WTC11 (cell line): ENCODE results near the gene MLF2. TPM values are rescaled to one million over a fixed set of nuclear protein-coding genes. Genes with fewer than 3 reads are reported as not detected.

Experiments used
- ATAC-seq: fragments of 200-7000 bp; cut with Tn5 transposase; 2 replicates; pipeline ENCODE4 v1.10.0; 2021; ENCODE audit warnings: mild to moderate bottlenecking, moderate library complexity
- CTCF ChIA-PET: fragments of 300-600 bp; sonication (Branson Sonifier 250); formaldehyde crosslinking; loops from one replicate; lab custom pipeline; 2021; ENCODE audit warnings: antibody characterized with exemption; lab: Charles Lee
- POLR2A ChIA-PET: fragments of 350-600 bp; sonication (Branson Sonifier 250); formaldehyde crosslinking; loops from one replicate; lab custom pipeline; 2021; ENCODE audit warnings: antibody characterized with exemption; lab: Charles Lee
- DNase-seq: peaks from one replicate; pipeline ENCODE4 v3.0.0; 2021; ENCODE audit warnings: low spot score
- H3K27ac Mint-ChIP-seq: 2 replicates; pipeline ENCODE4 v1.8.0; 2021; ENCODE audit warnings: mixed read lengths
- H3K27me3 Mint-ChIP-seq: 2 replicates; pipeline ENCODE4 v1.8.0; 2021; ENCODE audit warnings: low read depth, mild to moderate bottlenecking, moderate library complexity, mixed read lengths
- H3K36me3 Mint-ChIP-seq: 2 replicates; pipeline ENCODE4 v1.8.0; 2021; ENCODE audit warnings: mixed read lengths
- H3K4me1 Mint-ChIP-seq: 2 replicates; pipeline ENCODE4 v1.8.0; 2022; ENCODE audit warnings: mixed read lengths
- H3K4me3 Mint-ChIP-seq: 2 replicates; pipeline ENCODE4 v1.8.0; 2021; ENCODE audit warnings: mild to moderate bottlenecking, moderate library complexity, mixed read lengths
- H3K9me3 Mint-ChIP-seq: 2 replicates; pipeline ENCODE4 v1.8.0; 2021; ENCODE audit warnings: mixed read lengths
- ARID4B ChIP-seq: sonication (generic); formaldehyde crosslinking; IDR thresholded peaks from 2 replicates; pipeline ENCODE4 v1.8.0; 2023; ENCODE audit warnings: missing genetic modification reagents, mild to moderate bottlenecking, borderline replicate concordance
- E2F5 ChIP-seq: sonication (generic); formaldehyde crosslinking; IDR thresholded peaks from 2 replicates; pipeline ENCODE4 v1.8.1; 2022; ENCODE audit warnings: mild to moderate bottlenecking, moderate library complexity, missing genetic modification reagents
- EMX1 ChIP-seq: fragments of 250-450 bp; sonication (Bioruptor Pico); IDR thresholded peaks from 2 replicates; pipeline ENCODE4 v1.8.0; 2021; ENCODE audit warnings: mild to moderate bottlenecking
- ETV6 ChIP-seq: sonication (generic); formaldehyde crosslinking; IDR thresholded peaks from 2 replicates; pipeline ENCODE4 v1.8.1; 2022; ENCODE audit warnings: mild to moderate bottlenecking, missing genetic modification reagents
- FOXJ3 ChIP-seq: sonication (generic); formaldehyde crosslinking; IDR thresholded peaks from 2 replicates; pipeline ENCODE4 v1.9.0; 2021; ENCODE audit warnings: missing genetic modification reagents, mild to moderate bottlenecking, borderline replicate concordance
- FOXK1 ChIP-seq: sonication (generic); formaldehyde crosslinking; IDR thresholded peaks from 2 replicates; pipeline ENCODE4 v1.8.0; 2022; ENCODE audit warnings: mild to moderate bottlenecking, moderate library complexity, missing genetic modification reagents
- FOXP1 ChIP-seq: sonication (generic); formaldehyde crosslinking; IDR thresholded peaks from 2 replicates; pipeline ENCODE4 v1.8.0; 2022; ENCODE audit warnings: missing genetic modification reagents, mild to moderate bottlenecking, moderate library complexity, borderline replicate concordance
- MYBL2 ChIP-seq: sonication (generic); formaldehyde crosslinking; IDR thresholded peaks from 2 replicates; pipeline ENCODE4 v1.8.1; 2023; ENCODE audit warnings: mild to moderate bottlenecking, moderate library complexity, missing genetic modification reagents
- NR3C1 ChIP-seq: sonication (generic); formaldehyde crosslinking; conservative IDR thresholded peaks from 2 replicates; pipeline ENCODE4 v1.8.1; 2023; ENCODE audit warnings: low read depth, mild to moderate bottlenecking, missing genetic modification reagents
- PRDM15 ChIP-seq: sonication (generic); formaldehyde crosslinking; IDR thresholded peaks from 2 replicates; pipeline ENCODE4 v1.8.0; 2022; ENCODE audit warnings: missing genetic modification reagents
- RORB ChIP-seq: fragments of 250-450 bp; sonication (Bioruptor Pico); IDR thresholded peaks from 2 replicates; pipeline ENCODE4 v1.9.0; 2021; ENCODE audit warnings: mild to moderate bottlenecking
- SMAD3 ChIP-seq: sonication (generic); formaldehyde crosslinking; IDR thresholded peaks from 2 replicates; pipeline ENCODE4 v1.8.0; 2022; ENCODE audit warnings: missing genetic modification reagents, mild to moderate bottlenecking, borderline replicate concordance
- SP1 ChIP-seq: sonication (generic); formaldehyde crosslinking; conservative IDR thresholded peaks from 2 replicates; pipeline ENCODE4 v1.8.1; 2022; ENCODE audit warnings: missing genetic modification reagents
- STAT6 ChIP-seq: sonication (generic); formaldehyde crosslinking; conservative IDR thresholded peaks from 2 replicates; pipeline ENCODE4 v1.8.1; 2023; ENCODE audit warnings: mild to moderate bottlenecking, low read depth, missing genetic modification reagents, moderate library complexity
- TCF7 ChIP-seq: sonication (generic); formaldehyde crosslinking; IDR thresholded peaks from 2 replicates; pipeline ENCODE4 v1.8.0; 2022; ENCODE audit warnings: mild to moderate bottlenecking, low read depth, missing genetic modification reagents, moderate library complexity
- TEAD1 ChIP-seq: sonication (generic); formaldehyde crosslinking; IDR thresholded peaks from 2 replicates; pipeline ENCODE4 v1.8.0; 2022; ENCODE audit warnings: mild to moderate bottlenecking, missing genetic modification reagents
- USF2 ChIP-seq: sonication (generic); formaldehyde crosslinking; IDR thresholded peaks from 2 replicates; pipeline ENCODE4 v1.8.1; 2023; ENCODE audit warnings: mild to moderate bottlenecking, missing genetic modification reagents, moderate library complexity
- ZBTB43 ChIP-seq: sonication (generic); formaldehyde crosslinking; IDR thresholded peaks from 2 replicates; pipeline ENCODE4 v1.8.1; 2023; ENCODE audit warnings: mild to moderate bottlenecking, missing genetic modification reagents
- ZNF232 ChIP-seq: sonication (generic); formaldehyde crosslinking; IDR thresholded peaks from 2 replicates; pipeline ENCODE4 v1.8.0; 2022; ENCODE audit warnings: mild to moderate bottlenecking, missing genetic modification reagents
- ZNF263 ChIP-seq: sonication (generic); formaldehyde crosslinking; IDR thresholded peaks from 2 replicates; pipeline ENCODE4 v1.8.1; 2022; ENCODE audit warnings: low read depth, mild to moderate bottlenecking, moderate library complexity, missing genetic modification reagents
- ZNF416 ChIP-seq: fragments of 250-450 bp; sonication (Bioruptor Pico); IDR thresholded peaks from 2 replicates; pipeline ENCODE4 v1.9.0; 2021; ENCODE audit warnings: mild to moderate bottlenecking, inconsistent platforms
- total RNA-seq: library from RNA; stranded (reverse); gene quantifications from 3 replicates; pipeline ENCODE4 v1.2.3, GENCODE V29; 2021

The MLF2 gene
- total RNA-seq, 1 experiment from 2014 or later = 236 TPM

- Mint-ChIP-seq H3K27ac (peak within 1 kb of the TSS; percentile 80), H3K4me1 (peaks cover 66% of the 10 kb centered on the region), H3K27me3 (peaks cover 7% of the 10 kb centered on the region), H3K9me3 (no peaks in the 10 kb centered on the region), H3K4me3 (peak within 1 kb of the TSS; percentile 98), H3K36me3 (peaks cover 8% of the 10 kb centered on the region)
- POLR2A ChIA-PET = interaction anchor here (0.6 to 5.4 kb wide), 25 partner anchors 8 to 273 kb away, joined by 3 to 84 read pairs (median 5); partner anchors contain the start of genes COPS7A, GPR162, MLF2 and MRPL51
- DNase-seq = peak; percentile 86
- ATAC-seq = peak; percentile 23
- CTCF ChIA-PET = interaction anchor here (0.6 to 10.5 kb wide), 31 partner anchors 9 to 180 kb away, joined by 3 to 234 read pairs (median 5); partner anchors contain the start of genes CDCA3, COPS7A, GNB3 and GPR162
- TF ChIP-seq USF2 (peak; percentile 34; the same call in 1 of the 2 replicates), TEAD1 (peak; percentile 64; the same call in 1 of the 2 replicates), STAT6 (no peak), MYBL2 (CRISPR knock-in tag) (peak; percentile 75; the same call in 1 of the 2 replicates), ARID4B (CRISPR knock-in tag) (0 out of 2 replicates have a peak, but pooled peaks have one; percentile 26), RORB (no peak), FOXK1 (peak; percentile 47; the same call in 1 of the 2 replicates), SP1 (peak; percentile 84), FOXJ3 (CRISPR knock-in tag) (no peak), ETV6 (CRISPR knock-in tag) (peak; percentile 54), E2F5 (CRISPR knock-in tag) (no peak; the same call in 1 of the 2 replicates), ZNF263 (CRISPR knock-in tag) (no peak), PRDM15 (peak; percentile 85), EMX1 (CRISPR knock-in tag) (0 out of 2 replicates have a peak, but pooled peaks have one; percentile 34), SMAD3 (CRISPR knock-in tag) (0 out of 2 replicates have a peak, but pooled peaks have one; percentile 24), ZBTB43 (peak; percentile 50; the same call in 1 of the 2 replicates), ZNF416 (CRISPR knock-in tag) (0 out of 2 replicates have a peak, but pooled peaks have one; percentile 14), NR3C1 (CRISPR knock-in tag) (no peak), FOXP1 (CRISPR knock-in tag) (peak; percentile 50; the same call in 1 of the 2 replicates), TCF7 (CRISPR knock-in tag) (peak; percentile 16; the same call in 1 of the 2 replicates), ZNF232 (CRISPR knock-in tag) (peak; percentile 81; the same call in 1 of the 2 replicates)
Measured at GRCh38 chr12:6765634-6766581, 13.0 kb upstream of the MLF2 start, which contains the start of gene PTMS. PTMS (plus strand) TSS chr12:6766363; CDS start chr12:6766706, 343 bp downstream.
